Measurements from ENCODE around the gene ANO10. TPM values are rescaled to one million over a fixed set of nuclear protein-coding genes. Genes with fewer than 3 reads are reported as not detected.
"Not testable (repeated sequence)": the region's sequence is repeated elsewhere in the genome, so short reads cannot be mapped to it uniquely, and the experiment has no call there.

The ANO10 gene
- total RNA-seq, 2 experiments from 2014 or later = 6.3 to 8.9 TPM

DNA sequence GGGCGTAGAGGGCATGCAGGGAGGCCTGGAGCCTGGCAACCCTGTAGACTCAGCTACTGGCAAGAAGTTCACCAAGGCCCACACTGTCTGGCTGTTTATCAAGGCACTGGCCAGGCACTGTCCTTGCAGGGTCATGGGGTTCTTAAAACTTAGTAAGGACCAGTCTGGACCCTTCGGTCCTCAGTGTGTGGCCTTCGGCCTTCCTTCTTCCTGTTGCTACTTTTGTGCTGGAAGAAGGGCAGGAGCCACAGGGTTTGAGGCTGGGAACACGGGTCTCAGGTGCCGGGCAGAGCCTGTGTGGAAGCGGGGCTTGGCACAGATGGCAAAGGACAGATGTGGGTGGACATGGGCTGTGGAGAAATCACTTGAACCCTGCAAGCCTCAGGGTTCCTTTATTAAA lies 258.9 kb downstream of the ANO10 start:
- no peak for DNase-seq
- Mint-ChIP-seq H3K4me1 (ENCODE audit: low read depth) (no peaks in the 10 kb centered on the region), H3K27ac (no peak overlapping the region), H3K36me3 (ENCODE audit: low read depth) (no peaks in the 10 kb centered on the region), H3K4me3 (no peak overlapping the region), H3K27me3 (no peaks in the 10 kb centered on the region), H3K9me3 (no peaks in the 10 kb centered on the region)
- no peak for ATAC-seq
- intact Hi-C loops (cut with micrococcal nuclease) = no loop called here
- ChIA-PET CTCF (interaction anchor here (1.1 kb wide), 1 partner anchor 16 kb away, joined by 3 read pairs; no protein-coding TSS in a partner anchor), POLR2A (no interaction called here)
- TF ChIP-seq CTCF (IDR thresholded peaks at IDR 0.05) = no peak

- no peaks in the 10 kb centered on the region for H3K27me3 Mint-ChIP-seq
- intact Hi-C loops (cut with micrococcal nuclease) = no loop called here
- H3K4me1 Mint-ChIP-seq (ENCODE audit: low read depth) = no peaks in the 10 kb centered on the region
- no peaks in the 10 kb centered on the region for H3K36me3 Mint-ChIP-seq (ENCODE audit: low read depth)
- no peak overlapping the region for H3K4me3 Mint-ChIP-seq
- ATAC-seq = no peak
- no peak overlapping the region for H3K27ac Mint-ChIP-seq
- no peak for DNase-seq
- POLR2A ChIA-PET = no interaction called here
- CTCF ChIA-PET = interaction anchor here (1.1 kb wide), 1 partner anchor 15 kb away, joined by 3 read pairs; no protein-coding TSS in a partner anchor
- H3K9me3 Mint-ChIP-seq = peaks cover 6% of the 10 kb centered on the region
- TF ChIP-seq CTCF (IDR thresholded peaks at IDR 0.05) = no peak
Observed at GRCh38 chr3:43362183-43362582, 259.6 kb downstream of the ANO10 start.

- TF ChIP-seq CTCF (IDR thresholded peaks at IDR 0.05) = no peak
- Mint-ChIP-seq H3K4me3 (no peak overlapping the region), H3K9me3 (peaks cover 7% of the 10 kb centered on the region), H3K36me3 (ENCODE audit: low read depth) (peaks cover under 1% of the 10 kb centered on the region), H3K4me1 (ENCODE audit: low read depth) (no peaks in the 10 kb centered on the region), H3K27me3 (no peaks in the 10 kb centered on the region), H3K27ac (no peak overlapping the region)
- ATAC-seq (no peak), DNase-seq (no peak)
- intact Hi-C loops (cut with micrococcal nuclease) = no loop called here
- POLR2A ChIA-PET = no interaction called here
- CTCF ChIA-PET = no interaction called here
Observed at GRCh38 chr3:43361077-43361476, 260.7 kb downstream of the ANO10 start.

GRCh38 chr3:43356033-43356432 lies 265.8 kb downstream of the ANO10 start:
- intact Hi-C loops (cut with micrococcal nuclease); POLR2A ChIA-PET; DNase-seq; H3K27ac Mint-ChIP-seq; ATAC-seq; H3K4me3 Mint-ChIP-seq; H3K27me3 Mint-ChIP-seq; H3K4me1 Mint-ChIP-seq (ENCODE audit: low read depth): not testable (repeated sequence)
- Mint-ChIP-seq H3K9me3 (peaks cover 53% of the 10 kb centered on the region), H3K36me3 (ENCODE audit: low read depth) (peaks cover 48% of the 10 kb centered on the region)
- CTCF ChIA-PET = interaction anchor here (0.6 to 1.5 kb wide), 2 partner anchors 10 to 522 kb away, joined by 3 read pairs; no protein-coding TSS in a partner anchor

DNA sequence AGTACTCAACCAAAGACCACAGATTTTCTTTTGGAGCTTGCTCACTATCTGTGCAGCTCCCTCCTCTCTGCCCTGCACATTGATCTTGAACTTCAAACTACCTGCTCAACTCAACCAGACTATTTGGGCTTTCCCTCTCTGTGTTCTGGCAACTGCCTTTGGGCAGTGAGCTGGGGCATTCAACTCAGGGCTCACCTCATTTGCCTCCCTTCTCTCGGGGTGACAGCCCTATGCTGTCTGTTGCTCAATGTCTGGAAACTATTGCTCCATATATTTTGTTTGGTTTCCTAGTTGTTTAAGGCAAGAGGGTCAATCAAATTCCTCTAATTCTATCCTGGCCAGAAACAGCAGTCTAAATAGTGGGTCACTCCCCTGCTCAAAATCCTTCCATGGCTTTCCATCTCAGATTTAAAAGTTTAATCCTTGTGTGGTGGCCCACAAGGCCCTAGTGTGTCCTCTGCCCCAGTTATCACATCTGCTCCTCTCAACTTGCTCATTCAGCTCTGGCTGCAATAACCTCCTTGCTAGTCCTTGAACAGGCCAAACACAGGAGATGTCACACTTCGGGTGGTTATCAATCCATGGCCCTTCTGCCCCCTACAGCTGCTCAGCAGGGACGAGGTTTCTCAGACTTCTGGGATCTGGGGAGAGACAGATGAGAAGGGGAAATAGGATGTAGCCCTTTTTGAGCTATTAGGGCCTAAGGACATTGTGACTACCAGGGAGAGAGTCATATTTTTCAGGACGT lies 267.7 kb downstream of the ANO10 start:
- no peak for TF ChIP-seq CTCF (IDR thresholded peaks at IDR 0.05)
- Mint-ChIP-seq H3K36me3 (ENCODE audit: low read depth) (peaks cover 64% of the 10 kb centered on the region), H3K9me3 (peaks cover 53% of the 10 kb centered on the region), H3K27ac (no peak overlapping the region), H3K27me3 (no peaks in the 10 kb centered on the region), H3K4me1 (ENCODE audit: low read depth) (peaks cover 16% of the 10 kb centered on the region), H3K4me3 (no peak overlapping the region)
- DNase-seq (no peak), ATAC-seq (no peak)
- intact Hi-C loops (cut with micrococcal nuclease) = no loop called here
- CTCF ChIA-PET = interaction anchor here (1.7 kb wide), 1 partner anchor 191 kb away, joined by 4 read pairs; no protein-coding TSS in a partner anchor
- POLR2A ChIA-PET = no interaction called here

Measured in activated CD8-positive, alpha-beta T cell treated with anti-CD3 and anti-CD28 coated beads for 36 hours (primary cell).